NOMO-1 treated with dmso at 0.1 percent for 144 hours (cell line): ENCODE data around the gene FUT2.
"Not testable (repeated sequence)": the region's sequence is repeated elsewhere in the genome, so short reads cannot be mapped to it uniquely, and the experiment has no call there.

ENCODE experiments used
- DNase-seq: peaks from one replicate; lab custom pipeline; 2025; ENCODE audit not compliant: unreplicated experiment; lab: John Stamatoyannopoulos, UW

FUT2 gene

GRCh38 chr19:48670699-48671445 lies 24.9 kb upstream of the FUT2 start:
- no peak for DNase-seq

DNA sequence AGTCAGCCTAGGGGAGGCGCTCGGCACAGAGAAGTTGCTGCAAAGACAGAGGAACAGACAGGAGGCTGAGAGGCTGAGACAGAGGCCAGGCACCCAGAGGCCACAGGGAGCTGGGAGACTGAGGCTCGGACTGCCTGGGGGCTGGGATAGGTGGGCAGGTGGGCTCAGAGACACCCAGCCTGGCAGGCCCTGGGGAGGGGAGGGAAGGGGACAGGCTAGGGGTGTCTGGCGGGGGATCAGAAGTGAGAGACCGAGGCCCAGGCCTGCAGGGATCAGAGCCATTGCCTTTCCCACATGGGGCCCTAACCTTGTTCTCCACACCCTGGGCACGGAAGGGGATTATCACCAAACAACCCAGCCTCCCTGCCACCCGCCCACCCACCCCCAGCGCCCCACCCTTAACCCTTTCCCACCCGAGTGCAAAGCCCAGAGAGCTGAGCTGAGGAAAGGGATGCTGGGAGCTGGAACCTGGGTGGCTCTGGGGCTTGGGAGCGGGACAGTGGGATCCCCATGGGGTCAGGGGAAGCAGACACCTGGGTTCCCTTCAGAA lies 24.2 kb upstream of the FUT2 start:
- no peak for DNase-seq

DNA sequence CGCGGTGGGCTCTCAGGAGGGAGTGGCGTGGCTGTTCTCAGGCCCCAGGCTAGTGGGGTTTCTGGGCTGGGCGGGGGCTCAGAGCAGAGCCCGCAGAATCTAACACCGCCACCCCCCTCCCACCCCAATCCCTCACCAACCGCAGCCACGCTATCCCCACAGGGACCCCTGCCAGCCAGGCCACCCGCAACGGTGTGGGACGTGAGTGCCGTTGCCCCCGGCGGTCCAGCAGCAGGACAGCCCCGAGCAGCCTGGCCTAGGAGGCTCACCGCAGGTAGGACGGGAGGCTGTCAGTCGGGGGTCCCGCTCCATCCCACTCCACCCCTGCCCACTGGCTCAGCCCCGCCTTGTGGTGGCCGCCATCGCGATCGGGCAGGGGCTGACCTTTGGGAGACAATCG lies 22.8 kb upstream of the FUT2 start, which contains the start of gene NTN5:
Gene NTN5, minus strand, starts transcription at position 24 of the 400 bp plus-strand sequence. CDS start 2,031 bp downstream, outside the sequence.
- DNase-seq = no peak

- DNase-seq = no peak
These were observed 22.2 kb upstream of the FUT2 start for GRCh38 chr19:48673436-48674100.

DNA sequence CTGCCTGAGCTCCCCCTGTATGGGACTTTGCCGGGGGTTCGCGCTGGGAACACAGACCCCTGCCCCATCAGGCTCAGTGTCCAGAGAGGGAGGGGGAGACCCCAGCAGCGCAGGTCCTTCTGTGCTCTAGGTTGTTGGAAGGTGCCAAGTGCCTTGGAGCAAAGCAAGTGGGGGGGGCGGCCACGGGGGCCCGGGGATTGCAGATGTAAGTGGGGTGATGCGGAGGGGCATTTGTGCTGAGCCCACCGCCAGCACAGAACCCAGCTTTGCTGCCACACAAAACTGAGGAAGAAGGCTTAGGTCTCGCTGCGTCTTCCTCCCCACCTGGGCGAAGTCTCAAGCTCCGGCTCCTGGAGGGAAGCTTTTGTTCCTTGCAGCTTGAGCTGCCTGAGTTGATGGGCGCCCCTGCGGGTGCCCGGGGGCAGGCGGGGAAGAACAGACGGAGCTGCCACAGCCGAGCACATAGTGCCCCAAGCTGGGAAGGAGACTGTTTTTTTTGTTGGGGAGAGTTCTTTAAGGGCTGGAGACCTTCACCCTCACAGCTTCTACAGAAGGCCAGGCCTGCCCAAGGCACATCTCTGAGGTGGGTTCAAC lies 21.5 kb upstream of the FUT2 start:
- no peak for DNase-seq

DNA sequence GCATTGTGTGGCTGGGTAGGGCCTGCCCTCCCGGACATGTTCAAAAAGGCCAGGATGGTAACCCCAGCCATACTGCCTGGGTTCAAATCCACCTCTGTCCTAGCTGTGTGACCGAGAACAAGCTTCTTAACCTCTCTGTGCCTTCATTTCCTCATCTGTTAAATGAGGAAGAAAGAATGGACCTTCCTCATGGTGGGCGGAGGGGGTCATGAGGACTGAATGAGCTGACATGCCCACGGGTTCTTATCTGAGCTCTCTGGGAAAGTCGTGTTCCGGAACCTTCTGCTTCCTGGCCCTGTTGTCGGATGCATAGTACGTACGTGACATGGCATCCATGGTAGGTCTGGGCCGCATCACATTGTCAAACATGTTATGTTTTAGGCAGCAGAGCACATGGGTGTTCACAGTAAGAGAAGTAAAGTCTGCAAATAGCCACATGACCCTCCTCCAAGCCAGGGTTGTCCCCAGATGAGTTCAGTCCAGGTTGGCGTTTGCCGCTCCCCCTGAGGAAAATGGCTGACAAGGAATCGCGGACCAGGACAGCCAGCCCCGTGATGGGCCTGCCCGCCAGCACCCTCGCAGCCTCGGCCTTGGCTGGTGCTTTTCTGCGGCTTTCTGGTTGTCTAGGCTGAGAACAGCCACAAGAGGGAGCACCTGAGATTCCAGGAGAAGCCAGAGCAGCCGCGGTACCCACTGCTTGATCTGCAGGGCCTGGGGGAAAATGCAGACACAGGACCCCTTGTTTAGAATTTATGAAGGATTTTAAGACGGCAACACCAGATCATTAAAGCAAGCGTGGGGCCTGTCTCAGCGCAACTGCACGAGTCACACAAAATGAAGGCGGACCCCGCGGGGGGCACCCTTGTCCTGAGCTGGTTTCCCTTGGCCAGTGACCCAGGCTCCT lies 20.6 kb upstream of the FUT2 start:
- peak; percentile 43 for DNase-seq

DNA sequence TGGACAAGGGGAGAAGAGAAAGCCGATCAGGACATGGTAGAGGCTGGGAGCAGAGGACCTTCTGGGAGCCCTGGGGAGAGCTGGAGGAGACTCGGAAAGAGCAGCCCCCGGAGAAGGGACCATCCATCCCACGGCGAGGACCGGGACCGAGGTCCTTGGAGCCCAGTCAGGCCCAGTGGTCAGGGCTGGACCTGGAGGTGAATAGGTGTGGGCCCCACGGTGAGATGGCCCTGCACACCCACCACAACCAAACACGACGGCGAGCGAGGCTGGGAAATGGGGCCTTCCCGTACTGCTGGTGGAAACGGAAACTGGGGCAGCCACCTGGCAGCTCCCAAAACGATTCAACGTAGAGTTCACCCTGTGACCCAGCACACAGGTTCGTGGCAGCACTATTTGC lies 19.3 kb upstream of the FUT2 start:
- DNase-seq = no peak

- DNase-seq = no peak
These were observed 18.9 kb upstream of the FUT2 start for GRCh38 chr19:48676887-48677286.

GRCh38 chr19:48678201-48678600 lies 17.6 kb upstream of the FUT2 start:
- no peak for DNase-seq

DNA sequence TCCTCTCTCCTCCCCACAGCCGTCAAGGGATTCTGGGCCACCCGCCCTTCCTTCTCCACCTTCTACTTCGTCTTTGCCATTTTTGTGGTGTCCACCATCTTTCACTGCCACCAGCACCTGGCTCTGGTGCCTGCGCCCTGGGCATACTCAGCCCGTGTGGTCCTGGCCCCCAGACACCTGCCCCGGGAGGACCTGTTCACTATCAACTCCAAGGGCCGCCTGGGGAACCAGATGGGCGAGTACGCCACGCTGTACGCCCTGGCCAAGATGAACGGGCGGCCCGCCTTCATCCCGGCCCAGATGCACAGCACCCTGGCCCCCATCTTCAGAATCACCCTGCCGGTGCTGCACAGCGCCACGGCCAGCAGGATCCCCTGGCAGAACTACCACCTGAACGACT lies 15.8 kb upstream of the FUT2 start:
- DNase-seq = not testable (repeated sequence)

GRCh38 chr19:48680436-48681126 lies 15.2 kb upstream of the FUT2 start:
- DNase-seq = no peak

DNA sequence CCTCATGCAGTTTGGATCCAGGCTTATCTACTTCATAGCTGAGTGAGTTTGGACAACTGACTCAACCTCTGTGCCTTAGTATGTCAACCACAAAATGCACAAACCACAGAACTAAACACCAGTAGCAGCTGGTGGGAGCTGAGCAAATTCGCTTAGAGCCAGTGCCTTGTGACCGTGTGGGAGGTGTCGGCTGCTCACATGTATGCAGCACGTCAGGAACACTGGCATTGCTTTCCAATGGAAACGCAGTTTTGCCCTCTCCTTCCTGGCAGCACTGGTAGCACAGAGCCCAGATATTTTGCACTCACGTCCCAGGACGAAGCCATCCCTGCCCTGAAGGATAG lies 14.7 kb upstream of the FUT2 start:
- DNase-seq = no peak

DNA sequence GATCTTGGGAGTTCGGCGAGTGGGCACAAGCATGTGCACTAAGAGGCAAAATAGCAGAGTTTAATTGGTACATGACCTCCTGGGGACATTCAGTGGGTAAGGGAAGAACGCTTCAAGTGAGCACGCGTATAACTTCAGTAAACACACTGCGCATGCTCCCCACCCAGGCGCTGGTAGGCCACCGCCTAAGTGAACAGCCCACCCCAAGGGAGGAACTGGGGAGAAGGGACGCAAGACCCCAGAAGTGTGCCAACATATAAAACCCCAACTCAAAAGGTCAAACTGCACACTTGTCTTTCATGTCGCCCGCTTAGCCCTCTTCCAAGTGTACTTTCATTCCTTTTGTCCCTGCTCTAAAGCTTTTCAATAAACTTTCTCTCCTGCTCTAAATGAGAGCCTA lies 12.4 kb upstream of the FUT2 start:
- no peak for DNase-seq

DNA sequence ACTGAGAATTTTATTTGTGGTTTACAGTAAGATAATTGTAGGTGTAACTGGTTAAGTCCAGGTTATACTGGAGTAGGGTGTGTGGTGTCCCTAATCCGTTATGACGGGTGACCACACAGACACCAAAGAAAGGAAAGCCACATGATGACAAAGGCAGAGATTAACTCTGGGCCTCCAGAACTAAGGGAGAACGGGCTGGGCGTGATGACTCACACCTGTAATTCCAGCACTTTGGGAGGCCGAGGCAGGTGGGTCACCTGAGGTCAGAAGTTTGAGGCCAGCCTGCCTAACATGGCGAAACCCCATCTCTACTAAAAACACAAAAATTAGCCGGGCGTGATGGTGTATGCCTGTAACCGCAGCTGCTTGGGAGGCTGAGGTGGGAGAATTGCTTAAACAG lies 10.2 kb upstream of the FUT2 start:
- no peak for DNase-seq

DNA sequence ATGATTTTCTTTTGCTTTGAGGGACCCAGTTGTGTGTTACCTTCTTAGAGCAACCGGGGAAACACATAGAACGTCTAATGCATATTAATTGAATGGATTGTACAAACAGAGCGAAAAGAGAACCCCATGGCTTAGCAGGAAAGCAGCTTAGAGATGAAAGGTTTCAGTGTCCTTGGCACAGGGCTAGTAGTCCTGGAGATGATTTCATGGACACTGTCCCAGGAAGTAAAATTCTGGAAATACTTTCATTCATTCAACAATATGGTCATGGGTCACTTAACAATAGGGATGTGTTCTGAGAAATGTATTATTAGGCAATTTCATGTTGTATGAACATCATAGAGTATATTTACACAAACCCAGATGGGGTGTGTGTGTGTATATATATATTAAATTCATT lies 9.7 kb upstream of the FUT2 start:
- no peak for DNase-seq

DNA sequence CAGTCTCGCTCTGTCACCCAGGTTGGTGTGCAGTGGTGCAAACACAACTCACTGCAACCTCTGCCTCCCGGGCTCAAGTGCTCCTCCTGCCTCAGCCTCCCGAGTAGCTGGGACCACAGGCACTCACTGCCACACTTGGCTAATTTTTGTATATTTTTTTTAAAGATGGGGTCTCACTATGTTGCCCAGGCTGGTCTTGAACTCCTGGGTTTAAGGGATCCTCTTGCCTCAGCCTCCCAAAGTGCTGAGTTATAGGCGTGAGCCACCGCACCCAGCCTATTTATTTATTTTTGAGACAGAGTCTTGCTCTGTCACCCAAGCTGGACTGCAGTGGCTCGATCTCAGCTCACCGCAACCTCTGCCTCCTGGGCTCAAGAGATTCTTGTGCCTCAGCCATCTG lies 9.1 kb upstream of the FUT2 start:
- DNase-seq = not testable (repeated sequence)

- no peak for DNase-seq
These were observed 8.0 kb upstream of the FUT2 start for GRCh38 chr19:48687776-48688175.

DNA sequence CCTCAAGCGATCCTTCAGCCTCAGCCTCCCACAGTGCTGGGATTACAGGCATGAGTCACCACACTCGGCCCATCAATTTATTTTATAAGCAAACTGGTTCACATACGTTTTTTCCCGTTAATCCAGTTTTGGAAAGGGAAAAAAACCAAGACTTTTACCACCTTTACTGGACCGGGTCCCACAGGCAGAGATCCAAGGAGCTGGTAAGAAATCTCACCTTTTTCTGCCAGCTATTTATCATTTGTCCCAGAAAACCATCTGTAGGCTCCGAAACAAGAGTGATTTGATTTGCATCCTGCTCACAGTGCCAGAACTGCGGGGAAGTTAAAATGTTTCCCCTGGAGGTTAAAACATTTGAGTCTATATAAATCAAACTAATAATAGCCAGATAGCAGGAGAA lies 6.3 kb upstream of the FUT2 start:
- no peak for DNase-seq

DNA sequence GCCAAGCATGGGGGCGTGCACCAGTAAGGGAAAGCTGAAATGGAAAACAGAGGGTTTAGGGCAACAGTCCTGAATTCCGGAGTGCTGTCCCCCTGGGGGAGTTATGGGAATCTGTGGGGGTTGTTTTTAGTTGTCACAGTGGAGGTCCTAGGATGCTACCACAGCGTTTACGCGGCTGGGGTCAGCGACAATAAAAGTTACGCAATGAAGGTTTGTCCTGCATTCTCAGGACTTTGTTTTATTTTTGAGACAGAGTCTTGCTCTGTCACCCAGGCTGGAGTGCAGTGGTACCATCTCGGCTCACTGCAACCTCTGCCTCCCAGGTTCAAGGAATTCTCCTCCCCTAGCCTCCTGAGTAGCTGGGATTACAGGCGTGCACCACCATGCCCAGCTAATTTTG lies 2.1 kb upstream of the FUT2 start:
- not testable (repeated sequence) for DNase-seq

DNA sequence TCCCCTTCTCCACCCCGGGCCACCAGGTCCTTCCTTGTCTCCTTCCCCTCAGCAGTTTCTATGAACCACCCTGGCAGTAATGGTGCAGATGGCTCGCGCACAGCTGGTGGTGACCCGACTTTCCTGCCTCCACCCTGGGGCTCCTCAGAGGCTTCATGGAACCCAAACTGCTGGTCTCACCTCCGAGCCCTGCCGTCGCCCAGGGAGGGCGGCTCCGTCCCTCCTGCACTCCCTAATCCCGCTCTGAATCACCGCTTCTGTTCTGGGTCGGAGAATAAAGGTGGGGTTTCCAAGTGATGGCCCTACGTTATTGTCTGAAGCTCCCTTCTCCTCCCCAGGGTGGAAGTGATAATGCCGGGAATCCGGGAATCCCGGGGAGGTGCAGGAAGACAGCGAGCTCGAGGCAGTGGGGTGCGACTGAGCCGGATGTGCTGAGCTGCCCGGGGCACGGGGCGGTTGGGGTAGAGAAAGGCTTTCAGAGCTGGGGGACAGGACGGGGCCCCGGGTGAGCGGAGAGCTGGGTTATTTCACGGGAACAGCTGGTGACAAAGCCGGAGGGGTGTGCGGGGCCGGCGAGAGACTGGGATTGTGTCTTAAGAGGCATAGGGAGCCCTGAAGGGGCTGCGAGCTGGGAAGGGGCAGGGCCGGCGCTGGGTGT lies 711 bp downstream of the FUT2 start:
- no peak for DNase-seq
